Fibroblast of villous mesenchyme (primary cell): ENCODE results near the gene TANGO2. TPM values are rescaled to one million over a fixed set of nuclear protein-coding genes. Genes with fewer than 3 reads are reported as not detected.

Experiments
- DNase-seq: peaks from one replicate; pipeline ENCODE4 v3.0.0-alpha.2; 2010; ENCODE audit warnings: low read depth
- H3K4me3 ChIP-seq: 2 replicates; pipeline ENCODE4 v1.5.1; 2011; ENCODE audit warnings: low read depth, mild to moderate bottlenecking, low read length
- total RNA-seq: library from RNA; depleted of rRNA; stranded (reverse); fragments of >200 nt; gene quantifications from 2 replicates; pipeline ENCODE4 v1.2.3, GENCODE V29; 2012
- TF ChIP-seq, protein P1 (sequence below): IDR thresholded peaks from 2 replicates; pipeline ENCODE4 v1.5.1; 2012; ENCODE audit warnings: low read depth, mild to moderate bottlenecking, low read length; ENCODE audit not compliant: insufficient read depth

Gene TANGO2
- total RNA-seq, 1 donor = 30.2 TPM

DNA sequence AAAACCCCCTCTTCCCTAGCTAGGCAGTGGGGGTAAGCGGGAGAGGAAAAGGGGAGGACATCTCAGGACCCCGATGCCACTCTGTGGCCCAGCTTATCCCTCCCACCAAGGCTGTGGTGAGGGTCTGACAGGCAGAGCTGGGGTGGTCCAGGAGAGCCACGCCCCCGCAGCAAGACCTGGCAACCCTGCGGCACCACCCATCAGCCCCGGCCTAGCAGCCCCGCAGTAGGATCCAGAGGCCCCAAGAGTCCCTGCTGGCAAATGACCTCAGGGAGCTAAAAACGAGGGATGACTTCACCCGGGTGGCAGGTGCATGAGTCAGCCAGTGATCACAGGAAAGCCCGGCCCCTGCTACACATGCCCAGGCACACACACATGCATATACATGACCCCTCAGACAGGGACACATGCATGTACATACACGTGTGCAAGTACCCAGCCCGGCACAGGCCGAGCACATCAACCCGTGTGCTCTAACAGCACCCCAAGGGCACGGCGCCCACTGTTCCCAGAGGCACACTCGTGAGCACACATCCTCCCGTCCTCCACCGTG is 36.6 kb upstream of the TANGO2 start:
- DNase-seq = peak; percentile 47
- TF ChIP-seq, protein P1, sequence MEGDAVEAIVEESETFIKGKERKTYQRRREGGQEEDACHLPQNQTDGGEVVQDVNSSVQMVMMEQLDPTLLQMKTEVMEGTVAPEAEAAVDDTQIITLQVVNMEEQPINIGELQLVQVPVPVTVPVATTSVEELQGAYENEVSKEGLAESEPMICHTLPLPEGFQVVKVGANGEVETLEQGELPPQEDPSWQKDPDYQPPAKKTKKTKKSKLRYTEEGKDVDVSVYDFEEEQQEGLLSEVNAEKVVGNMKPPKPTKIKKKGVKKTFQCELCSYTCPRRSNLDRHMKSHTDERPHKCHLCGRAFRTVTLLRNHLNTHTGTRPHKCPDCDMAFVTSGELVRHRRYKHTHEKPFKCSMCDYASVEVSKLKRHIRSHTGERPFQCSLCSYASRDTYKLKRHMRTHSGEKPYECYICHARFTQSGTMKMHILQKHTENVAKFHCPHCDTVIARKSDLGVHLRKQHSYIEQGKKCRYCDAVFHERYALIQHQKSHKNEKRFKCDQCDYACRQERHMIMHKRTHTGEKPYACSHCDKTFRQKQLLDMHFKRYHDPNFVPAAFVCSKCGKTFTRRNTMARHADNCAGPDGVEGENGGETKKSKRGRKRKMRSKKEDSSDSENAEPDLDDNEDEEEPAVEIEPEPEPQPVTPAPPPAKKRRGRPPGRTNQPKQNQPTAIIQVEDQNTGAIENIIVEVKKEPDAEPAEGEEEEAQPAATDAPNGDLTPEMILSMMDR = no peak
- H3K4me3 ChIP-seq = no peak overlapping the region

DNA sequence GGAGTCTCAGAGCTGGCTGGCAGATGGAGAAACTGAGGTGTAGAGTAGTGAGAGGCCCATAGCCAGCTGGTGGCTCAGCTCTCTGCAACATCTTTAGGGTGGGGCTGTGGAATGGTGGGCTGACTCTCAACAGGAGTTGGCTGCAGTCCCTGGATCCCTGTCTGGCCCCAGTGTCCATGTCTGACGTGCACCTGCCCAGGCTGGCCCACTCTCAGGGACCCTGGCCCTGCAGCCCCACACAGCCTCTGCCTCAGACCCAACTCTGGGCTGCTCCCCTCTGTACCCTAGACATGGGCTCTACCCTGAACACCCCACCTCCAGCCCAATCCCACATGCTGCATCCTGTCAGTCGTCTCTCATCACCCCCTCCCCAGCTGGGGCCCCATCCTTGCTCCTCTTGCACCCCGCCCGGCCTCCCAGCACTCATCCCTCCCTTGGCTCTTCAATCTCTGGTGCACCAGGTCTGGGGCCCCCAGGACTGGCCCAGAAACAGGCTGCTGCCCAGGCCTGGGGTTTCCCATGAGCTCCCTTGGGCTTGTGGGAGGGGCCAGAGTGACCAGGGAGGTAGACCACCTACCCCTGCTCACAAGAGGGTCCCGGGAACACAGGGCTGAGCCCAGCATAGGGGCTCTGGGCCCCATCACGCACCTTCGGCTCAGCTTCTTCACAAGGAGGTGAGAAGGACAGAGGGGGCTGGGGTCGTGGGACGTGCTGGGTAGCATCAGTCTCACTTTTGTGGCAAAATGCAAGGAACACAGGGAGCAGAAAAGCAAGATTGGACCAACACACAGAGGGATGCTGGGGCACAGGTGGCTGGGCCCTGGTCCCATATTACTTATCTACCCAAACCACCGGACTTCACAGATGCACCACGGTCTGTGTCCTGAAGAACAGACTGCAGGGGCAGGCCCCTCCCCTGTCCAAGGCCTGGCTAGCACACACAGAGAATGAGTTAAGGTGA is 35.8 kb upstream of the TANGO2 start:
- TF ChIP-seq, protein P1 = no peak
- no peak overlapping the region for H3K4me3 ChIP-seq

DNA sequence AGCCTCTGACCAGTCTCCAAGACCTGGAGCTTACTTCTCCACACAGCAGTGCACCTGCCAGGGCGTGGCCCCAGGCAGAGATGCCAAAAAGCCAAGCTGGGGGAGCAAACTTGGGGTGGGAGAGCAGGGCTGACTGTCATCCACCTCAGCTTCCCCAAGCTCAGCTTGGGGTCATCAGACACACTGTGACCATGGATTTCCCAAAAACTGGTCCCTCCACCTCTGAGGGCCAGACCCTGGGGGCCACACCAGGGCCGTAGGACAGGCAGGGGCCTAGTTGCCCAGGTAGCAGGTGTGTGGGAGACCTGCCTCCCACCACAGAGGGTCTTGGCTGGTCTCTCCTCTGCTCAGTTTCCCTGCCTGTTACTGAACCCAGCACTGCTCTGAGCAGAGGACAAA is 34.9 kb upstream of the TANGO2 start:
- no peak for DNase-seq
- H3K4me3 ChIP-seq = peak overlapping the region; percentile 60
- TF ChIP-seq, protein P1 = no peak

More for the DNA sequence above, 35.8 kb upstream of the TANGO2 start:
- DNase-seq = no peak

DNA sequence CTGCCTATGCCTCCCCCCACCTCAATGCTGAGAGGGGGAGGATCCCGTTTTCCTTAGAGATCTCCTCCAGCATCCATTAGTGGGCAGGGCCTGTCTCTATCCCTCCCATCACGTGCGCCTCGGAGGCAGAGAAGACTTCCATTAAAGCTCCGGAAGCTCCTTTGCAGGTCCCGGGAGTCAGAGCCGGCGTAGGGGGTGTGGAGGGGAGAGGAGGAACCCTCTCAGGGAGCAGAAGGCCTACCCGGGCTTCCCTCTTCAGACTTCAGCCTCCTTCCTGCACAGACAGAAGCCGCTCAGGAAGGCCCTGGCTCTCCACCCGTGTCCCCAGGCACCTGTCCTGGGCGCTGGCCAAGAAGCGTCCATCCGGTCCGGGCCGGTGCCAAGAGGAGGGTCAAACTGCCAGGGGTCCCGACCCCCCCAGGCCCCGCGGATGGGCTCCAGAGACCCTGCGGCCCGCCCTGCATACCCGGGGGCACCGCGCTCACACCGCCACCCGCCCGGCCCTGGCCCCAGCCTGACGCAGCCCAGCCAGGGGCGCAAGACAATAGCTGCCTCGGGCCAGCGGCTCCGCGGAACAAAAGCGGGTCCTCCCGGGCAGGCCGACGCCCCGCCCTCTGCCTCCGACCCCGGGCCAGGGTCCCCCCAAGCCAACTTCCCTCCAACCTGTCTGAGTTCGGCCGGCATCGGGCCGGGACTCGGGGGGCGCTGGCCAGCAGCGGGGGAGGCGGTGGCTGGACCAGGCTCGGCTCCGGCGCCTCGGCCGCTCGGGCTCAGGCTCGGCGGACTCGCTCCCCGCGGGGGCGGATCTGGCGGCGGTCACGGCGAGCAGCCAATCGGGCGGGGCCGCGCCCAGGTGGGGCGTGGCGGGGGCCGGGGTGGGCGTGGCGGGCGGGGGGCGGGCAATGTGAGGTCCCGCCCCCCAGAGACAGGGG is 34.2 kb upstream of the TANGO2 start:
- TF ChIP-seq, protein P1 = no peak
- peak; percentile 61 for DNase-seq
- H3K4me3 ChIP-seq = peak overlapping the region; percentile 60

DNA sequence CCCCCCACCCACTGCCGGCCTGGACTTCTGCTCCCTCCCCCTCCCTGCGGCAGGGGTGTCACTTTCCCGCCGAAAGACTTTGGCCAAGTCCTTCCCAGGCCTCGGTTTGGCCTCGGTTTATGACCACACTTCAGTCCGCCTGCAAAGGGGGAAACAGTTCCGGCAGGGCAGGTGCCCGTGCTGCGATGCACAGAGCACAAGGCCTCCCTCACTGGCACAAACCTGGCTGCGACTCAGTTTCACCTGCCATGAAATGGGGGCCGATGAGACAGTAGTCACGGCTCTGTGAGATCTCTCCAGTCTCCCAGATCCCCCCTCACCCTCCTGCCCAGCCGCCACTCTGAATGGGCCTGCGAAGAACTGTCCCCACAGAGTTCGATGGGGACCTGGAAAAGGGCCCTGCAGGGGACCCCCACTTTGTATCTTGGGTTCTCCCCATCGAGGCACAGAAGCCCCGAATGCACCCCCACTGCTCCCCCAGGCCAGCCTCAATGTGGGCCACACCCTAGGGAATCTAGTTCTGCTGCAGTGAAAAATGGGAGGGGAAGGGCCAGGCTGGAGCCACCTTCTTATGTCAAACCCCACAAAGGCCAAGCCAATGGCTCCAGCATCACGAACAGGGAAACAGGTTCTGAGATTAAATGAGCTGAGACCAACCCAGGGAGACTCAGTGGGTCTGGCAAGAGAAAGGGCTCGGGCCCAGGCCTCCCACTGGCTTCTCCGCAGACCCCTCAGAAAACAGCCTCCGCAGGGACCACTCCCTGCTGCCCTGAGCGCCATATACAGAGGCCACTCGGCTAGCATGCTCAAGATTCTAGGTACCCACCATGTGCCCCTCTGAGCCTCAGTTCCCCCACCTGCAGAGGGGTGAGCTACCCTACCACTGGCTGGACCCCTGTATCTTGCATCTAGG is 33.3 kb upstream of the TANGO2 start:
- TF ChIP-seq, protein P1 = no peak
- DNase-seq = no peak
- no peak overlapping the region for H3K4me3 ChIP-seq
